ENCODE measurements around the gene ZNF90.
"Not testable (repeated sequence)": the region's sequence is repeated elsewhere in the genome, so short reads cannot be mapped to it uniquely, and the experiment has no call there.

Gene ZNF90

GRCh38 chr19:20103091-20103740 lies 25.4 kb downstream of the ZNF90 start:
- H3K4me3 ChIP-seq (ENCODE audit: low read depth, low read length): no peak overlapping the region
- in situ Hi-C loops (cut with HindIII; ENCODE audit: low sequenced_read_pairs): no loop called here
- no peak for TF ChIP-seq CTCF (IDR thresholded peaks at IDR 0.05; ENCODE audit: low read depth, low read length)
- no peak for DNase-seq (ENCODE audit: low read depth, low spot score)

- DNase-seq (ENCODE audit: low read depth, low spot score): no peak
- TF ChIP-seq CTCF (IDR thresholded peaks at IDR 0.05; ENCODE audit: low read depth, low read length): no peak
- H3K4me3 ChIP-seq (ENCODE audit: low read depth, low read length): no peak overlapping the region
- in situ Hi-C loops (cut with HindIII; ENCODE audit: low sequenced_read_pairs): no loop called here
Measured at GRCh38 chr19:20107301-20107700, 29.5 kb downstream of the ZNF90 start.

GRCh38 chr19:20118064-20118839 lies 40.5 kb downstream of the ZNF90 start:
- in situ Hi-C loops (cut with HindIII; ENCODE audit: low sequenced_read_pairs); H3K4me3 ChIP-seq (ENCODE audit: low read depth, low read length): not testable (repeated sequence)
- DNase-seq (ENCODE audit: low read depth, low spot score): peak; percentile 3

GRCh38 chr19:20124879-20125278 lies 47.1 kb downstream of the ZNF90 start:
- in situ Hi-C loops (cut with HindIII; ENCODE audit: low sequenced_read_pairs): no loop called here
- DNase-seq (ENCODE audit: low read depth, low spot score): no peak
- no peak for TF ChIP-seq CTCF (IDR thresholded peaks at IDR 0.05; ENCODE audit: low read depth, low read length)
- H3K4me3 ChIP-seq (ENCODE audit: low read depth, low read length): no peak overlapping the region

GRCh38 chr19:20132933-20133332 lies 55.1 kb downstream of the ZNF90 start:
- in situ Hi-C loops (cut with HindIII; ENCODE audit: low sequenced_read_pairs); H3K4me3 ChIP-seq (ENCODE audit: low read depth, low read length); DNase-seq (ENCODE audit: low read depth, low spot score): not testable (repeated sequence)

GRCh38 chr19:20137714-20138113 lies 59.9 kb downstream of the ZNF90 start:
- DNase-seq (ENCODE audit: low read depth, low spot score); in situ Hi-C loops (cut with HindIII; ENCODE audit: low sequenced_read_pairs); H3K4me3 ChIP-seq (ENCODE audit: low read depth, low read length): not testable (repeated sequence)

GRCh38 chr19:20151617-20152145 lies 73.9 kb downstream of the ZNF90 start:
- in situ Hi-C loops (cut with HindIII; ENCODE audit: low sequenced_read_pairs): no loop called here

GRCh38 chr19:20152506-20152905 lies 74.7 kb downstream of the ZNF90 start:
- H3K4me3 ChIP-seq (ENCODE audit: low read depth, low read length); DNase-seq (ENCODE audit: low read depth, low spot score); in situ Hi-C loops (cut with HindIII; ENCODE audit: low sequenced_read_pairs): not testable (repeated sequence)

More at GRCh38 chr19:20151617-20152145, 73.9 kb downstream of the ZNF90 start:
- H3K4me3 ChIP-seq (ENCODE audit: low read depth, low read length): no peak overlapping the region
- TF ChIP-seq CTCF (IDR thresholded peaks at IDR 0.05; ENCODE audit: low read depth, low read length): no peak
- no peak for DNase-seq (ENCODE audit: low read depth, low spot score)
